AG09309 (cell line): ENCODE measurements around the gene ZNF385A.

Experiments used
- DNase-seq: peaks from one replicate; pipeline ENCODE4 v3.0.0-alpha.2; 2010; ENCODE audit warnings: low read depth
- H3K4me3 ChIP-seq: 2 replicates; pipeline ENCODE4 v1.5.1; 2011; ENCODE audit warnings: mild to moderate bottlenecking, low read depth, low read length, moderate library complexity; ENCODE audit not compliant: control insufficient read depth
- CTCF ChIP-seq: IDR thresholded peaks from 2 replicates; pipeline ENCODE4 v1.5.1; 2011; ENCODE audit warnings: mild to moderate bottlenecking, low read depth, low read length, inconsistent platforms; ENCODE audit not compliant: insufficient read depth, control insufficient read depth; ENCODE audit errors: missing control alignments

ZNF385A gene

GRCh38 chr12:54416687-54417603, 32.4 kb upstream of the ZNF385A start:
- peak overlapping the region; percentile 97 for H3K4me3 ChIP-seq
- TF ChIP-seq CTCF, result no peak
- no peak for DNase-seq

GRCh38 chr12:54415221-54415929, 30.8 kb upstream of the ZNF385A start:
- no peak for TF ChIP-seq CTCF
- H3K4me3 ChIP-seq, result no peak overlapping the region
- no peak for DNase-seq

- no peak for TF ChIP-seq CTCF
- no peak overlapping the region for H3K4me3 ChIP-seq
- DNase-seq, result no peak
Measured at GRCh38 chr12:54413284-54414190, 29.0 kb upstream of the ZNF385A start.

GRCh38 chr12:54412786-54413185, 28.3 kb upstream of the ZNF385A start:
- H3K4me3 ChIP-seq, result no peak overlapping the region

GRCh38 chr12:54412348-54412747, 27.8 kb upstream of the ZNF385A start:
- DNase-seq, result no peak
- H3K4me3 ChIP-seq, result no peak overlapping the region
- TF ChIP-seq CTCF, result no peak

More at GRCh38 chr12:54412786-54413185, 28.3 kb upstream of the ZNF385A start:
- DNase-seq, result no peak
- TF ChIP-seq CTCF, result no peak
